T-helper 2 cell treated with Interferon-gamma antibody and Interleukin-4, amounts not matched to agents 5 μg/mL and 100 μg/mL, for 36 hours (primary cell): ENCODE results near the gene FBRSL1.

Source experiments
- DNase-seq: peaks from one replicate; pipeline ENCODE4 v3.0.0; 2021; ENCODE audit warnings: low spot score
- H3K27ac Mint-ChIP-seq: one replicate; pipeline ENCODE4 v1.8.0; 2021; ENCODE audit warnings: mild to moderate bottlenecking, mixed read lengths
- H3K27me3 Mint-ChIP-seq: one replicate; pipeline ENCODE4 v1.8.0; 2021; ENCODE audit warnings: low read depth, mixed read lengths
- H3K36me3 Mint-ChIP-seq: one replicate; pipeline ENCODE4 v1.8.0; 2021; ENCODE audit warnings: low read depth, mixed read lengths
- H3K4me1 Mint-ChIP-seq: one replicate; pipeline ENCODE4 v1.8.0; 2021; ENCODE audit warnings: low read depth, mixed read lengths
- H3K4me3 Mint-ChIP-seq: one replicate; pipeline ENCODE4 v1.8.0; 2022; ENCODE audit warnings: mild to moderate bottlenecking, moderate library complexity, mixed read lengths
- H3K9me3 Mint-ChIP-seq: one replicate; pipeline ENCODE4 v1.8.0; 2021; ENCODE audit warnings: mixed read lengths

The FBRSL1 gene

DNA sequence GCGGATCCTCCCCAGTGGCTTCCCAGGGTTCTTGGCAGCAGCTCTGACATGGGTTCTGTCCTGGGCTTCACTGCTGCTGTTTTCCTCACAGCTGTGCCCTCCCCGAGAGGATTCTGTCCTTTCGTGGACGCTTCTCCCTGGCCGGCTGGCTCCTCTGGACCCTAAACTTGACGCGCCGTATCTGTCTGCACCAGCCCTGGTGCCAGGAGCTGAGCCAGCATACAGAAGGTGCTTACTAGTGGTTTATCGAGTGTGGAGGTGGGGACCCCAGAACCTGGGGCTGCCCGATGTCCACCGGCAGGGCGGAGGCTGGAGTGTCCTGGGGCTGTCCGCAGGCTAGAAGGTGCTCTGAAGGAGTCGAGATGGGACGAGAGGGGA, 17.2 kb downstream of the FBRSL1 start:
- no peak for DNase-seq
- H3K36me3 Mint-ChIP-seq, result no peaks in the 10 kb centered on the region
- no peaks in the 10 kb centered on the region for H3K27me3 Mint-ChIP-seq
- H3K4me1 Mint-ChIP-seq, result peaks cover 12% of the 10 kb centered on the region
- peak overlapping the region; percentile 15 for H3K4me3 Mint-ChIP-seq
- H3K27ac Mint-ChIP-seq, result no peak overlapping the region
- H3K9me3 Mint-ChIP-seq, result no peaks in the 10 kb centered on the region

- Mint-ChIP-seq H3K4me3 (no peak overlapping the region), H3K27me3 (no peaks in the 10 kb centered on the region), H3K4me1 (peaks cover 12% of the 10 kb centered on the region), H3K27ac (no peak overlapping the region), H3K36me3 (no peaks in the 10 kb centered on the region), H3K9me3 (no peaks in the 10 kb centered on the region)
- no peak for DNase-seq
These were observed 17.9 kb downstream of the FBRSL1 start for GRCh38 chr12:132507656-132508490.

GRCh38 chr12:132508491-132508740, 18.5 kb downstream of the FBRSL1 start:
- Mint-ChIP-seq H3K9me3 (no peaks in the 10 kb centered on the region), H3K27me3 (no peaks in the 10 kb centered on the region), H3K4me3 (no peak overlapping the region), H3K27ac (no peak overlapping the region), H3K36me3 (no peaks in the 10 kb centered on the region), H3K4me1 (peaks cover 10% of the 10 kb centered on the region)
- no peak for DNase-seq

- no peak for DNase-seq
- H3K9me3 Mint-ChIP-seq, result no peaks in the 10 kb centered on the region
- H3K4me3 Mint-ChIP-seq, result no peak overlapping the region
- H3K27me3 Mint-ChIP-seq, result no peaks in the 10 kb centered on the region
- no peak overlapping the region for H3K27ac Mint-ChIP-seq
- H3K4me1 Mint-ChIP-seq, result peaks cover 10% of the 10 kb centered on the region
- H3K36me3 Mint-ChIP-seq, result no peaks in the 10 kb centered on the region
These were observed 19.1 kb downstream of the FBRSL1 start for GRCh38 chr12:132508860-132509732.

GRCh38 chr12:132510111-132510724, 20.3 kb downstream of the FBRSL1 start:
- Mint-ChIP-seq H3K27me3 (no peaks in the 10 kb centered on the region), H3K4me1 (peaks cover 10% of the 10 kb centered on the region), H3K27ac (no peak overlapping the region), H3K36me3 (no peaks in the 10 kb centered on the region), H3K4me3 (no peak overlapping the region), H3K9me3 (no peaks in the 10 kb centered on the region)
- no peak for DNase-seq

- no peak overlapping the region for H3K4me3 Mint-ChIP-seq
- H3K36me3 Mint-ChIP-seq, result peaks cover 2% of the 10 kb centered on the region
- H3K27me3 Mint-ChIP-seq, result no peaks in the 10 kb centered on the region
- H3K9me3 Mint-ChIP-seq, result no peaks in the 10 kb centered on the region
- H3K27ac Mint-ChIP-seq, result no peak overlapping the region
- DNase-seq, result no peak
- peaks cover 12% of the 10 kb centered on the region for H3K4me1 Mint-ChIP-seq
These were observed 21.0 kb downstream of the FBRSL1 start for GRCh38 chr12:132510746-132511477.

GRCh38 chr12:132511516-132512196, 21.7 kb downstream of the FBRSL1 start:
- no peak for DNase-seq
- H3K9me3 Mint-ChIP-seq, result no peaks in the 10 kb centered on the region
- H3K27ac Mint-ChIP-seq, result no peak overlapping the region
- no peak overlapping the region for H3K4me3 Mint-ChIP-seq
- peaks cover 6% of the 10 kb centered on the region for H3K4me1 Mint-ChIP-seq
- H3K36me3 Mint-ChIP-seq, result peaks cover 3% of the 10 kb centered on the region
- no peaks in the 10 kb centered on the region for H3K27me3 Mint-ChIP-seq

DNA sequence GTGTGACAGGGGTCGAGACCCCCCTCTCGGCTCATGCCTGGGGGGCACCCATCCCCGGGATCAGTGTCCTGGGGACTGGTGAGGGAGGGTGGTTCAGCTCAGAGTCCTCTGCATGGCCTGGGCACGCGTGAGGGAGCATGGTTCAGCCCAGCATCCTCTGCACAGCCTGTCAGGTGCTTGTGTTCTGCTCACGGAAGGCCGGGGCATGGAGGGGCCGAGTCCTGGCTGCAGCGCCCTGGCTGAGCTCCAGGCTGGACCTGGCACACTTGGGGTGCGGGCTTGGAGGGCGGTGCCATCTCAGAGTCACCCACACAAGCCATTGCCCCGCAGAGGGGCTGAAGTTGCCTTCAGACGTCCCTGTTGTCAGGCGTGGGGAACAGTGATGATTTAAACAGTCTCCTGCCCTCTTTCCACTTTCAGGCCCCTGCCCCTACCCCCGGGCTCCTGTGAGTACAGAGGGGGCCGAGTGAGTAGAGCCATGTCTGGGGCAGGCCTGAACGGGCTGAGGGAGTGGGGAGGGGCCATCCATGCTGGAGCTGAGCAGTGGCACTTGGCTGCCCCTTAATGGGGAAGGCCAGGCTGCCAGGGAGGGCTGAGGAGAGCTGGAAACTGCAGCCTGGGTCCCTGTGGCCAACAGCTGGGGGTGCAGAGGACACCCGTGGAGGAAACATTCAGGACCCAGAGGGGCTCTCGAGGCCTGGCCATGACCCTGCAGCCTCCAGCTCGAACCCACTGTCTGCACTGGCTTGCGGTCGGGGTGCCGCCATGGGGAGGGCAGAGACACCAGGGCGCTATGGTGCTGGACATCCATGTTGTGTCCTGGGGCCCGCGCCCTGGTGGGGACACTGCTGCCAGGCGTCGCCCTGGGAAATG, 22.5 kb downstream of the FBRSL1 start:
- H3K4me3 Mint-ChIP-seq, result no peak overlapping the region
- no peak overlapping the region for H3K27ac Mint-ChIP-seq
- H3K36me3 Mint-ChIP-seq, result peaks cover 5% of the 10 kb centered on the region
- H3K27me3 Mint-ChIP-seq, result no peaks in the 10 kb centered on the region
- H3K9me3 Mint-ChIP-seq, result no peaks in the 10 kb centered on the region
- no peak for DNase-seq
- peaks cover 2% of the 10 kb centered on the region for H3K4me1 Mint-ChIP-seq

DNA sequence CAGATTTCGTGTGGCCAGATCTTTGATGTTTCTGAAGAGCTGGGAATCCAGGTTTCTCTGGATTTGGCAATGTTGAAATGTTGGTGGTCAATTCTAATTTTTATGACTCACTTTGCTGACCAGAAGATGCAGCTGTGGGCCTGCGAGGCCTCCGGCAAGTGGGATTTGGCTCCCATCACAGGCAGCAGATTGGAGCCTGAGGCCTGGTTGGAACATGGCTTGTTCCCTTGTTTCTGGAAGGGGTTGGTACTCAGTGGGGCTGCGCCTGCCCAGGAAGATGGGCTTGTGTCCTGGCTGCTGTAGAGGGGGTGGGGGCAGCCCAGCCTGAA, 23.1 kb downstream of the FBRSL1 start:
- Mint-ChIP-seq H3K36me3 (peaks cover 8% of the 10 kb centered on the region), H3K27ac (no peak overlapping the region), H3K9me3 (peaks cover 2% of the 10 kb centered on the region), H3K27me3 (no peaks in the 10 kb centered on the region), H3K4me1 (peaks cover 2% of the 10 kb centered on the region), H3K4me3 (no peak overlapping the region)
- no peak for DNase-seq

DNA sequence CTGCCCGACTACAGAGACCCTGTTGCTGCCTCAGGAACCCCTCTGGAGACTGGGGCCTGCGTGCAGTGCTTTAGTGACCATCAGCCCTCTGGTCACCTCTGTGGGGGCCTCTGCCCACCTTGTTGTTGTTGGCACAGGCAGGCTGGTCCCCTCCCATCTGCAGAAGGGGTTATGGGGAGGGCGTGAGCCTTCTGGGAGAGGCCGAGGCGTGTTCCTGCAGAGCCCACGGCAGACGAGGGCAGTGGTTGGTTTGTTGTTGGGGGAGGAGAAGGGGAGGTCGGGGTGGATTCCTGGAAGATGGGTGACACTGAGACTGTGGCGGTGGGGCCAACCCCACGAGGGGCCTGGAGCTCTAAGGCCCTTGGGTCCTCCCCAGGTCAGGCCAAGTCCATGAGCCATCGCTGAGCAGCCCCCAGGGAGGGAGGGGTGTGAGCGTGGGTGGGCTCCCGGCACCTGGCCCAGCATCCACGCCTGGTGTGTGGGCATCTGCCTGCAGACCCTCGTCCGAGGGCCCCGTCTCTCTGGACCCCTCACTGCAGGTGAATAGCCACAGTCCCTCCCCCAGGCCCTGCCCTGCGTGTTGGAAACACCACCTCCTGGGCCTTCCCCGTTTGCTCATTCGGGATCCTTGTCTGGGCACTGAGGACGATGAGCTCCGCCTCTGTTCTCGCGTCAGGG, 23.6 kb downstream of the FBRSL1 start:
- H3K9me3 Mint-ChIP-seq, result peaks cover 7% of the 10 kb centered on the region
- DNase-seq, result no peak
- H3K4me1 Mint-ChIP-seq, result peaks cover 2% of the 10 kb centered on the region
- no peaks in the 10 kb centered on the region for H3K27me3 Mint-ChIP-seq
- no peak overlapping the region for H3K27ac Mint-ChIP-seq
- no peak overlapping the region for H3K4me3 Mint-ChIP-seq
- peaks cover 13% of the 10 kb centered on the region for H3K36me3 Mint-ChIP-seq

GRCh38 chr12:132514216-132514820, 24.4 kb downstream of the FBRSL1 start:
- Mint-ChIP-seq H3K9me3 (peaks cover 11% of the 10 kb centered on the region), H3K27ac (no peak overlapping the region), H3K4me3 (no peak overlapping the region), H3K4me1 (peaks cover 2% of the 10 kb centered on the region), H3K36me3 (peaks cover 21% of the 10 kb centered on the region), H3K27me3 (no peaks in the 10 kb centered on the region)
- no peak for DNase-seq

- H3K27me3 Mint-ChIP-seq, result no peaks in the 10 kb centered on the region
- peaks cover 2% of the 10 kb centered on the region for H3K4me1 Mint-ChIP-seq
- H3K4me3 Mint-ChIP-seq, result no peak overlapping the region
- no peak for DNase-seq
- peaks cover 23% of the 10 kb centered on the region for H3K36me3 Mint-ChIP-seq
- H3K9me3 Mint-ChIP-seq, result peaks cover 11% of the 10 kb centered on the region
- no peak overlapping the region for H3K27ac Mint-ChIP-seq
These were observed 24.9 kb downstream of the FBRSL1 start for GRCh38 chr12:132514838-132515237.
